NK-92 treated with Interleukin-12 subunit alpha and Interleukin-12 subunit beta, amount 100 ng/mL, for 24 hours (cell line): ENCODE data around the gene SVEP1.
"Not testable (repeated sequence)": the region's sequence is repeated elsewhere in the genome, so short reads cannot be mapped to it uniquely, and the experiment has no call there.

Experiments
- DNase-seq: peaks from one replicate; lab custom pipeline; 2025; lab: John Stamatoyannopoulos, UW

Gene SVEP1

DNA sequence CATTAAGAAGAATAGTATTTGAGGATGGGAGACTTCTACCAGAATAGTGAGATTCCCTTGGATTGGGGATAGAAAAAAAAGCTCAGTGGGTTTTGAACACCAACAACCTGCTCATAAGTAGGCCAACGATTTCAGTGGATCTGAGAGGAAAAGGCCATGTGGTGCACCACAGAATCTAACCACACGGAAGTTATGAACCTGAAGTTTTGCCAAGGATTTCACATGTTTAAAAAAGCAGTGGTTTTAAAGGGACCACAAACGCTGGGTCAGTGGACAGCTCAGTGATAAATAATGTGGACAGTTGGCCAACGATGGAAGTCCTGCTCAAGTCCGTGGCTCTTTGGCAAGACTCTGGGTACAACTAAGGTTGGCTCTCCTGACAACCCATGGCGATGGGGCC is 134.6 kb downstream of the SVEP1 start:
- DNase-seq = no peak

DNA sequence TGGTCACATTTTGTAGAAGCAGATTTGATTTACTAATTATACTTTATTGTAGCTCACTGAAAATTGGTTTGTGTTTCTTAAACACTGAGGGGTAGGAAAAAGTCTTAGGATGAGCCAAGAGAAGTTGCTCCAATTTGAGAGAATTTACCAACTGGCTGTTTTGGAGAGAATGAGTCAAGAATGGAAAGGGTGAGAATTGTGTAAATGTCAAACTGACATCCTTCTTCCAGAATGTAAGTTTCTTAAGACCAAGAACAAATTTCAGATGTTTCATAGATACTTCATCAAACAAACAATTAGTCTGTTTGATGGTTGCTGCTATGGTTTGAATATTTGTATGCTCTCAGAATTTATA is 135.7 kb downstream of the SVEP1 start:
- no peak for DNase-seq

DNA sequence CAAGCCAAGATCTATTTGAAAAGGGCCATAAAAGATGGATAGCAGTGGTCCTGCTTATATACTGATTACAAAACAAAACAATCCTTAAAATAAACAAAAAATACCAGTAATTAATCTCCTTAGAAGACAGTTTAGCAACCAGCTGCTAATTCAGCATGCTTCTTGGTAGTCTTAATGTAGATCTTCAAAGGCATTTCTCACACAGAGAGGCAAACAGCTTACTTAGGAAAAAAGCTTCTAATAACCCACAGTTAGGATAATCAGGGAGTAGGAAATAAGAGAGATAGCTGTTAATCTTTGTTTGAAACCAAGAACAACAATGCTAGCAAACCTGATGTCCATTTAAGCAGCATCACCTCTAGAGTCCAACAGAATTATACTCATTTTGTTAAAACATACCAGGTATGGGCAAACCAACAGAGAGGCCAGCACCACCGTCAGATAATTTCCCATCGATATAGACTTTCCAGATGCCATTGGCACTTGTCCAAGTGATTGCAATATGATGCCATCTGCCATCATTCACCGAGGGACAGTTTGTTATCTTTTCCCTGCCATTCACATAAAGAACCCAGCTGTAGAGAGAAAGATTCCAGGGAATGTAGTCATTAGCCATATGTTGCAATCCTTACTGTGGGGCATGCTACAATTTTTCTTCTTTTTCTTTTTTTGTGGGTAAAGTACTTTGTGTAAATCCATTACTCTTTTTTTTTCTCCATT is 136.2 kb downstream of the SVEP1 start:
- DNase-seq = no peak

DNA sequence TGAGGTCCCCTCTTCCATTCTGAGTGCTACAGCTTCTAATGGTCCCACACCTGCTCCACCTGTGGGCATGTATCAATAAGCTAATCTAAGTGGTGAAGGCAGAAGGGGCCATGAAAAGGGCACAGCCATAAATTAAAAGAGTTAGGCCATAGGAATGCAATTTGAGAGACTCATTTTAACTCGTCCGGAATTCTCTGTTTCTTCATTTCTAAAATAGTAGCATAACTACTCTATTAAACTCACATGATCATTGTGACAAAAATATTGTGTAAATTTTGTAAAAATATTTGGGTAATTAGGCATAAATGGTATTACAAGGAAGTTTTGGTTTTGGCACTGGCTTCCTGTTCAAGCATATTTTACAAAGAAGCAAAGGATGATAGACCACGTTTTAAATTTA is 138.7 kb downstream of the SVEP1 start:
- no peak for DNase-seq

DNA sequence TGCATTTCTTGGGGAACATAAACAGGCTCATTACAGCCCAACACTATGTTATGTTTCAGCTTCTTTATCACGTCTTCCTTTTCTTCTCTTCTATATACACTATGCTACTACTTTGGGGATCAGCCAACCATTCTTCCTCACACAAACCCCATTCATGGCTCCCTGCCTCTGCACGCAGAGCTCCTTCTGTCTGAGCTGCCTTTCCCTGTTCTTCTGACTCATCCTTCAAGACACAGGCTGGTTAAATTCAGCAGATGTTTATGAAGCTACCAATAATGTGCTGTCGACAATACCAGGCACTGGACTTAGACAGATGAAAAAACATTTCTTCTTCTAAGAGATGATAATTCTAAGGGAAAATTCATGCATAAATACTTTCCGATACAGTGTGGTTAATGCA is 139.4 kb downstream of the SVEP1 start:
- DNase-seq = no peak

DNA sequence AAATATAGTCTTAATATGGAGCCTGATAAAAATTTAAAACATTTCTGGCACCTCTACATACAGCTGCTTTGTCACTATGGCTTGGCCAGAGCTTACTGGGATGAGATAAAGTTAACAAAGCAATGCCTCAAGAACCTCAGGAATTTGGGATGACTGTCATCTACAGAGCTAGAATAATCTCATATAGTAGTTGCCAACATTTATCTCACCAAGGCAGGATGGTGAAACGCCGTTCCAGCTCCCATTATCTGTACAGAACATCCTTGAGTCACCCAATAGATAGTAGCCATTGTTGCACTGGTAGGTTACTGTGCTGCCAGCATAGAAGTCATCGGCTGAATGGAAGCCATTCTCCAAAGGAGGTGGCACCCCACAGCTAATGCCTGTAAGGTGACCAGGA is 147.3 kb downstream of the SVEP1 start:
- DNase-seq = no peak

DNA sequence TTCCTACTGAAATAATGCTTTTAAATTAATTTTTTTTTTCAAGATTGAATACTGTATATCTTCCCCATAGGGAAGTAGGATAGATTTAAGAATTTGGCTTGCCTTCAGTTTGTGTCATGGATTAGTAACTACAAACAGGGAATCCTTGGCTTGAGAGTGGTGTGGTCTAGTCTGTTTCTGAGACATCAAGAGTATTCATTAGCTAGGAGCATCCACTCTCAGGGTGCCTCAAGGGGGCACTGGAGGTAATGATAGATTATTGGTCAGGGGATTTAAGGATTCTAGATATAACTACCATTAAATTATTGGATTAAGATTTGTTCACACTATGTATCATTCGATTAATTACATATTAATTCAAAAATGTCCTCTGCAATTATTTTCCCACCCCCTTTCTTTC is 150.1 kb downstream of the SVEP1 start:
- DNase-seq = no peak

DNA sequence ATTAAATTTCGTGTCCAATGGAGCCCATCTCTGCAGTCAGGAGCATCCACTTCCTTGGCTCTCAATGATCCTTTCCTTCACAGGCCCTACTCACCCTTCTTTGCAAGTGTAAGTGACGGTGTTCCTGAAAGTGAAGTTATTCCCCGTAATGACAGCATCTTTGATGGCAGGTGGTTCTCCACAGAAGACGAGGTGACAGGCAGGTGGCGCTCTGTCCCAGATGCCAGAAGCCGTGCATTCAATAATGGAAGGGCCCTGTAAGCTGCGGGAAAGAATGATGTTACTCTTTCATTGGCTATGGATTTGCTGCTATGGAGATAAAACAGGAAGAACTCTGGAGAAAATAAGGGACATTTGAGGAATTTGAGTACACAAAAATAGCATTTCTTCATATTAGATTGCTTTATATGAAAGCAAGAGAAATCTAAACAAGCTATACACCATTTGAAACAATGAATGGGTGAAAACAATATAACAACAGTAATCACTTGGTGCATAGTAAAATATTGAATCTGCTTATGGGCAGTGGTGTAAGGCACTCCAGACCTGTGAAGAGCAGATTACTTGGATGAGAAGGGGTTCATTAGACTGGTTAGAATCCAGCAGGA is 151.9 kb downstream of the SVEP1 start:
- DNase-seq = peak; percentile 3

DNA sequence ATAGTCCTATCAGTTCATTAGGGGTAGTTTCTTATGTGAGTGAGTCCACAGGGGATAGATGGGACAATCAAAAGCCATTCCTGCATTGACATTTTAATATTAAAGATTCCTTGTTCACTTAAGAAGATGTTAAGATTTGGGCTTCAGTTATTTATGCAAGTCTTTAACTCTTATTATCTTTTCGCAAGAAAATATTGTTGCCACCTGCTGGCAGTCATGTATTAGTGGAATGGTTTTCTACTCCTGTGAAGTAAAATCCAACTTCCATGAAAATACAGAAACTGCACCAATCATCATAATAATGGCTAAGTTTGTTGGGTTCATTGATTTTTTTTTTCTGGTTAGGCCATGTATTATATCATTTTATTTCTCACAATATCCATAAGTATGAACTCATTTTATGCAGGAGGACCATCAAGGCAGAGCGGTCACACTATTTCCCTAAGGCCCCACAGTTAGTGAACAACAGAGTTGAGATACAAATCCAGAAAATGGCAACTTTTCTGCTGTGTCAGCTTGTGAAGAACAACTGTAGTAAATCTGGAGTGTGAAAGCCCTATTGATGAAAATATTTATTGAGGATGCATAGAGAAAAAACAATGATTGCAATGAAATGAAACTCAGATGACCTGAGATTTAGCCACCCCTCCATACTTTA is 153.4 kb downstream of the SVEP1 start:
- DNase-seq = no peak

DNA sequence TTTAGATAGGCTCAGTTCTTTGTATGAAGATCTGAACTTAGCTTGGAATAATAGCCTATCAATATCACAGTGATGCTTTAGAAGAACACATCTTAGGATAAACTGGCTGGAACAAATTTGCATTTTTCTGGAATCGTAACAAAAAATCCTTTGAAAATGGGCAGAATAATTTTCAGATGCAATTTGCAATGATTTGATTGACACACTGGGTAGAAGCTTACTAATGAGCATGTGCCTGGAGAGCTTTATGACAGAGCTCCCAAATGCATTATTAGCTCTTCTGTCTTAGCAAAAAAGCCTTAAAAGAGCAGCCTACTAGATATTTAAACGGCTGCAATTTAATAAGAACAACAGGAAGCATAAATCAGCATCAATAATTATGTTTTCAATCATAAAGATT is 165.1 kb downstream of the SVEP1 start:
- no peak for DNase-seq

DNA sequence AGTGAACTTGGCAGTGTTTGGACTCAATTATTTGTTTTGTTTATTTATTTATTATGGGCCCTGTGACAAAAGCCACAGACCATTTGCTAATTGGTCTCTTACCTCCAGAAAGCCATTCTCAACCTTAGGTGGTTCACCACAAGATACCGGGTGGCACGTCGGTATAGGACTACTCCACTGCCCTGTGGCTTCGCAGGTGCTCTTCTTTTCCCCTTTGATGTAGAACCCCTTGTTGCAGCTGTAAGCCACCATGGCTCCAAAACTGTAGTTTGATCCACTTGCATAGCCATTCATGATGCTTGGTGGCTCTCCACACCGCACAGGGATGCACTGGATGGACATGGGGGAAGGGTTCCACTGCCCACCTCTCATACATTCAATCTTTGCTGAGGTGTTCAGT is 168.6 kb downstream of the SVEP1 start:
- no peak for DNase-seq

DNA sequence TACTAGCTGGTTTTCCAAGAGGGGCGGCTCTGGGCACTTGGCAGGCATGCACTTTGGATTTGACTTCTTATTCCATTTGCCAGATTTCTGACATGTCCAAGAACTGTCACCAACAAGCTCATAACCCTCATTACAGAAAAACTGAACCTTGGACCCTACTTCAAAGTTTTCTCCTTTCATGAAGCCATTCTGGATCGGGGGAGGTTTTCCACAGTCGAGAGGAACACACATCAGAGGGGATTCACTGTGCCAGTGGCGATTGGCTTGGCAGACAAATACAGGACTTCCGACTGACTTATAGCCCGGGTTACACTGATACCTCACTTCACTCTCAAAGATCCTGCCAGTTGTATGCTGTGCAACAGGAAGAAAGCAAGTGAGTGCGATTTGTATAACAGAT is 170.9 kb downstream of the SVEP1 start:
- DNase-seq = no peak

DNA sequence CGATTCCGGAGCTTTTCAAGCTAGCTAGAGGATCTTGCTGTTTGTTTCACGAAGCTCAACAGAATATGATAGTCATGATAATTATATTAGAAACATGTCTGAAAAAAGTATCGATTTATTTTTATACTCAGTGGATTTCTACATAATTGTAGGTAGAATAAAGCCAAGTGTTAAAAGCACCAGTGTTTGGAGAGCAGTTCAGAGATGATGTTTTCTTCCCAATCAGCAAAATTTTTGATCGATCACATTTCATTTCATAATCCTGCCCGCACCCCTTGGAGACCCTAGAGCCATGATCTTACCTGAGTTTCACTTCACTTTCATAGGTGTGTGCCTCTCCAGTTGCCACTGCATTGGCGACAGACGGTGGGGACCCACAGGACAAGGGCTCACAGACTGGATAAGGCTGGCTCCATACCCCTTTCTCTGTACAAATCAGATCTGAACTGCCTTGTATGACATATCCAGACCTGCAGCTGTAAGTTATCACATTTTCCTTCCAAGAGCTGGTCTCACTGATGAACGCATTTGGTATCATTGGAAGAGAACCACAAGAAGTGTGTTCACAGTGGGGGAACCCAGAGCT is 173.6 kb downstream of the SVEP1 start:
- no peak for DNase-seq

DNA sequence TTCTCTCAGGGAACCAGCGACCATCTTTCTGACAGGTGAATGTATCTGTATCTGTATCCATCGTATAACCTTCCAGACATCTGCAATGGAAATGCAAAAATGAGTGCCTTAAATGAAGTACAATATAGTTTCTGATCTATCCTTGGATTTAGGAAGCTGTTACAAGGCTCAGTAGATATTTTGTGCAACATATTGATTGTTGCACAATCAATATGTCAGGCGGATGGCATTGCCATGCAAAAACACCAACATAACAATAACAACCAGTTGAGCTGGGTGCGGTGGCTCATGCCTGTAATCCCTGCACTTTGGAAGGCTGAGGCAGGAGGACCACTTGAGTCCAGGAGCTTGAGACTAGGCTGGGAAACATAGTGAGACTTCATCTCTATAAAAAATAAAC is 175.1 kb downstream of the SVEP1 start:
- no peak for DNase-seq

DNA sequence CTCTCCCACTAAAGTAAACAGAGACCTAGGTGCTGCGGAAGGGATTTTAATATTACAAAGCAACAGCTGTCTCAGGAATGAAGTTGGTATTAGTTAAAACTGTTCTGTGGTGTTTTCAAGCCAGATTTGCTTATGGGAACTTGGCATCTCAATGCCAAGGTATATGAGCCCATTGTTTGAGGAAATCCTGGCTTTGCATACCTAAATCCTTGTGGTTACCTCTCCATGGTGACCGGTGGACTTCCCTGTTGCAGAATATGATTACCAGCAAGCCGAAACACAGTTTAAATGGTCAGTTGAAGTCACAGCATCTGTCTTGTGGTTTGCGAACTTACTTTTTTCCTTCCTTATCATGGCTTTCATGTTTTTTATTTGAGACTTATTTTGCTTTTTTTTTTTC is 179.6 kb downstream of the SVEP1 start:
- DNase-seq = no peak

DNA sequence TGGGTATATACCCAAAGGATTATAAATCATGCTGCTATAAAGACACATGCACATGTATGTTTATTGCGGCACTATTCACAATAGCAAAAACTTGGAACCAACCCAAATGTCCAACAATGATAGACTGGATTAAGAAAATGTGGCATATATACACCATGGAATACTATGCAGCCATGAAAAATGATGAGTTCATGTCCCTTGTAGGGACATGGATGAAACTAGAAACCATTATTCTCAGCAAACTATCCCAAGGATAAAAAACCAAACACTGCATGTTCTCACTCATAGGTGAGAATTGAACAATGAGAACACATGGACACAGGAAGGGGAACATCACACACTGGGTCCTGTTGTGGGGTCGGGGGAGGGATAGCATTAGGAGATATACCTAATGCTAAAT is 180.5 kb downstream of the SVEP1 start:
- DNase-seq = not testable (repeated sequence)

DNA sequence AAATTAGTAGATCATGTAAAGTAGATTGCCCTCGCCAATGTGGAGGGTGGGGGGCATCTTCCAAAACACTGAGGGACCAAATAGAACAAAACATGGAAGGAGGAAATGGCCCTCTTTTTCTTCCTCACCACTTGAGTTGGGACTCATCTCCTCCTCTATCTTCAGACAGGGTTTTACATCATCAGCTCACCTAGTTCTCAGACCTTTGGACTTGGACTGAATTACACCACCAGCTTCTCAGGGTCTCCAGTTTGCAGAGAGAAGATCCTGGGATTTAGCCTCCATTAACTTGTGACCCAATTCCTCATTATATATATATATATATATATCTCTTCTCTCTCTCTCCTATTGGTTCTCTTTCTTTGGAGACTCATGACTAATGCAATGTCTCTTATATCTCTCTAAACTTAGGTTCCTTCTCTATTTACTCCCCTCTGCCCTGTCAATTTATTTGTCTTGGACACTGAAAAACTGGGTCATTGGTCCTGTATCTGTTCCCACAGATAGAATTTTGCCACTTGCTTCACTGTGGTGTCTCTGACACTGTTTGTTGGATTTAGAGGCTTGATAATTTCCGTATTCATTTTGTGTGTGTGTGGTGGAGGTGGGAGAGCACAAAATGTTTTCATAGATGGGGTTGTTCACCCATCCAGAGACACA is 187.6 kb downstream of the SVEP1 start:
- DNase-seq = no peak

DNA sequence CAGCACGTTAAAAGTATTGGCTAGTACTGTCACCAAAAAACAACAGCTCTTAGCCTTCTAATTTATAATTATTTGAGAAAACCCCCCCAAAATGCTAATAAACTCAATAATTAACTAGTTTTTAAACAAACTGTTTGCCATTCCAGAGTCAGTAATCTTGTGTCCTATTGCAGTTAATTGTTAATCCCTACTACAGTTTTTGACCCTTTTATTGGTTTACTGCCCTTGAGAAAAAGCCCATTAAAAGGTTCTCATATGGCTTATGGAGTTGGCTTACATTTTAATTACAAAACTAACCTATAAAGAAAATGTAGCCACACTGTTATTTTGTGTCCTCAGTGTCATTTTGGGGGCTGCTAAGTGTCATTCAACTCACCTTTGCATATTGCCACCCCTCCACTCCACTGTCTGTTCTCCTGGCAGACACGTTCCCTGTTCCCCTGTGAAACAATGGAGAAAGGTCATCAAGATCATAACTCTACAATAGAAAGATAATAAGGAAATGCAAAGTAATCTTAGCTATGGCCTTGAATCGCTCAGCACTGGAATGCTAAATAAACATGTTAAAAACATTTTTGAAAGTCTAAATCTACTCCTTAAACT is 190.3 kb downstream of the SVEP1 start:
- no peak for DNase-seq

DNA sequence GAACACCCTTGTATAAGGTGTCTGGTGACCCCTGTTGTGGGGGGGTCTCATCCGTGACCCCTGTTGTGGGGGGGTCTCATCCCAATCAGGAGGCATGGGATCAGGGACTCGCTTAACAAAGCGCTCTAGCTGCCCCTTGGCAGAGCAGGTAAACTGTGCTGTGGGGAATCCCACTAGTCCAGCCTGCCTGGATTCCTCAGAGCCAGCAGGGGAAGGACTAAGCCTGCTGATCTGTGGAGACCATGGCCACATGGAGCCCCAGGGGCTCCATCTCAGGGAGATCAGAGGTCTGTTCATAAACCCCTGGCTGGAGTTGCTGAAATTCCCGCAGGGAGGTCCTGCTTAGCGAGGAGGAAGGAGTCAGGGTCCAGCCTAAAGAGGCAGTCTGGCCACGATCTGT is 196.1 kb downstream of the SVEP1 start:
- no peak for DNase-seq

DNA sequence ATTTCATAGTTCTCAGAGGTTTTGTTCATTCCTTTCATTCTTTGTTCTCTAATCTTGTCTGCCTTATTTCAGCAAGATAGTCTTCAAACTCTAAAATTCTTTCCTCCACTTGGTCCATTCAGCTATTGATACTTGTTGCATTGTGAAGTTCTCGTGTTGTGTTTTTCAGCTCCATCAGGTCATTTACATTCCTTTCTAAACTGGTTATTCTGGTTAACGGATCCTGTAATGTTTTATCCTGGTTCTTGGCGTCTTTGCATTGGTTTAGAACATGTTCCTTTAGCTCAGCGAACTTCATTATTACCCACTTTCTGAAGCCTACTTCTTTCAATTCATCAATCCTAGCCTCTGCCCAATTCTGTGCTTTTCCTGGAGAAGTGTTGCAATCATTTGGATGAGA is 196.8 kb downstream of the SVEP1 start:
- no peak for DNase-seq

DNA sequence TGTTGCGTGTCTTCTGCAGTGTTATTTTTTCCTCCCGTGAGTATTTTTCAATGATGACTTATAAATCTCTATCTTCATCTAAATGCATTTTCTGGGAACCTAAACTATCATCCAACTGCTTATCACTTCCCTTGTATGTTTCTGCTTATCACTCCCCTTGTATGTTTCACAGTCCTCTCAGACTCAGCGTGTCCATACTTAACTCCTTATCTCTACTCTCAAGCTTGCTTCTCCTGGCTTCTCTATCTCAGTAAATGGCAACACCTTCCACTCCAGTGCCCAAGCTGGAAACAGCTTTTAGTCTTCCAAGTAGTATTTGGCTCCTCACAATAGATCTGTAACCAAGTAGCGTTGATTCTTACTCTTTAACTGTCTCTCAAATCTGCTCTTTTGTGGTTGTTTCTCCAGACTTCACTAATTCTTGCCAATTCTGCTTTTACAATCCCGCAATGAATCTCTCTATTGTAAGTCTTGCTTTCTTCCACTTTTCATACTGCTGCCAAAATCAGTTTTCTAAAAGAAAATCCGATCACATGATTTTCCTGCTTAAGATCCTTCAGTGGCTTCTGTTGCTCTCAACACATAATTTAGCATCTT is 208.0 kb downstream of the SVEP1 start:
- DNase-seq = no peak

DNA sequence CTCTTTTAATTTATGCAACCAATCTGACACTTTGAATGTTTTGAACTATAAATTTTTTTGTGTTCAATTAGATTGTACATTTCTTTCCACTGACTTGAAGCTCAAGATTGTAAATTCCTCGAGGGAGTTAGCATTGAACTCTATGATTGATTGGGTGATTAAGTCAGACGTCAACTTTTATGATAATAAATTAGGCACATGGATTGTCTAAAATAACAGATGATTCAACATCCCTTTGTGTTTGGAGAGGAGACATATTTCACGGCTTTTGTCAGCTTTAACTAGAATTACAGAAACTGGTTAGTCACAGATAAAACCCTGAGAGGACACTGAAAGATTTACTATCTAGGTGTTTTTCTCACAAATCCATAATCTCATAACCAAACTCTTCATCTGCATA is 209.2 kb downstream of the SVEP1 start:
- DNase-seq = no peak
